GM18870 (cell line): ENCODE results near the gene RBFOX1.

Experiments used
- ATAC-seq: cut with Tn5 transposase; IDR thresholded peaks from one replicate; pipeline ENCODE4 v1.9.1; 2021; ENCODE audit warnings: moderate library complexity; ENCODE audit not compliant: unreplicated experiment

Gene RBFOX1

DNA sequence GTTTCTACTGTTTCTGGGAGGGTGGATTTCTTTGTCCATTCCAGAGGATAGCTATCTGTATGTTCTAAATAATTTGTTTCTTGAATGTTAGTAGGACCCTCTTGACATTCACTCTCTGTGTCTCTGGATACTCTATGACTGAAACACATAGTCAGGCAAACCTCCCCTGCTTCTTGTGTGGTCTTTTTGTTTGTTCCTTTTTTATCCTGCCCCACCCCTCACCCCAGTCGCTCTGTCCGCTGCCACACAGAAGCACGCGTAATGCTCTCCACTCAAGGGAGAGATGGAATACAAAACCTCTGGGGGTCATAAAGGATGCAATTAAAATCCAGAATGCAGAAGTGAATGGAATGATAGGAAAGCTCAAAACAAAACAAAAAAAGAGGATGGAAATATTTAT is 253.1 kb downstream of the RBFOX1 start:
- ATAC-seq, result no peak

DNA sequence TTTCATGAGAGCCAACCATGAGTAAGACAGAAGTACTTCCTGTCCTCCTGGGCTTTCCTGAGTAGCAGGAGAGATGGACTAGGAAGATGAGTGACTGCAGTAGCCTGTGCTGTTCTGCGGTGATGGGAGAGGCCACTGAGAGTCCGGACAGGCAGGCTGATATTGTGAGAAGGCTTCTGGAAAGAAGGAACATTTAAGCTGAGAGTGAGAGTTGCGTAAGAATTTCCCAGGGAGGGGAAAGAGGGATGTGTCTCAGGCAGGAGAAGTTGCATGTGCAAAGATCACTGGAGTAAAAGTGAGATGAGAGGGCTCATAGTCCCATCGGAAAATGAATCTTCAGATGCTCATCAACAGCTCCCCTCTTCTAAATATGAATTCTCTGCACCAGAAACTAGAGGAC is 258.3 kb downstream of the RBFOX1 start:
- ATAC-seq, result no peak

GRCh38 chr16:7596308-7596707 is 263.7 kb downstream of the RBFOX1 start:
- no peak for ATAC-seq

GRCh38 chr16:7597677-7598076 is 265.0 kb downstream of the RBFOX1 start:
- no peak for ATAC-seq

DNA sequence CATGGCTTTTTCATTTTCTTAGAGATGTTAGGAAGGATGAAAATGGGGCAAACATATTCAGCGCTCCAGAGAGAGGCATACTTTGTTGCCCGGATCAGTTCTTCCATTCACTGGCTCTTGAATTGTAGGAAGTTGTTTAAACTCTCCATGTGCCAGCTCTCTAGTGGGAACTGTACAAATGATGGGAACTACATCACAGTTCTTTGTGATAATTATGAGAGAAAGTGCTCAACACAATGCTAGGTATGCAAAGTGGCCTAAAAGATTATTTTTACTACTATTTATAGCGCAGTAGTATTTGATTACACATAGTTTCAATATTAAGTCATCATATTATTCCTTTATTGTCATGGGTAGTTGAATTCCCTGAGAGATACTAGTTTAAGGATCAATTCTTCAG is 268.5 kb downstream of the RBFOX1 start:
- no peak for ATAC-seq

- ATAC-seq, result no peak
Measured at GRCh38 chr16:7602291-7602950, 269.8 kb downstream of the RBFOX1 start.

- ATAC-seq, result no peak
Measured at GRCh38 chr16:7605812-7606211, 273.2 kb downstream of the RBFOX1 start.

DNA sequence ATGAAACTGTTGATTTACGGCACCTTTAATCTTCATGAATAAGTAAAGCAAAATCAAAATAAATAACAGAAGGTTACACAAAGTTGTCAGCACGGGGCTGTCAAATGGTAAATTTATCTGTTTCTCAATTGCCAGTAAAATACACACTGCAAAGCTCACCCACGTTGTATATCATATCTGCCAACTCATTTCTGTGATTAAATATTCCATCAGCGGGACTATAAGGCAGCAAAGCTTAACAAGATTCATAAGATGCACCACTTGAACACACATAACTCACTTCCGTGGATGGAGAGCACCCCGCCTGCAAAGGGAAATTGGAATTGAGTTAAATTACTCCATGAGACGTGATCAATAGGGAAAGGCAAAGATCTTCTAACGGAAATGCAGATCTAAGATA is 280.0 kb downstream of the RBFOX1 start:
- ATAC-seq, result no peak

GRCh38 chr16:7613518-7613917 is 280.9 kb downstream of the RBFOX1 start:
- no peak for ATAC-seq

DNA sequence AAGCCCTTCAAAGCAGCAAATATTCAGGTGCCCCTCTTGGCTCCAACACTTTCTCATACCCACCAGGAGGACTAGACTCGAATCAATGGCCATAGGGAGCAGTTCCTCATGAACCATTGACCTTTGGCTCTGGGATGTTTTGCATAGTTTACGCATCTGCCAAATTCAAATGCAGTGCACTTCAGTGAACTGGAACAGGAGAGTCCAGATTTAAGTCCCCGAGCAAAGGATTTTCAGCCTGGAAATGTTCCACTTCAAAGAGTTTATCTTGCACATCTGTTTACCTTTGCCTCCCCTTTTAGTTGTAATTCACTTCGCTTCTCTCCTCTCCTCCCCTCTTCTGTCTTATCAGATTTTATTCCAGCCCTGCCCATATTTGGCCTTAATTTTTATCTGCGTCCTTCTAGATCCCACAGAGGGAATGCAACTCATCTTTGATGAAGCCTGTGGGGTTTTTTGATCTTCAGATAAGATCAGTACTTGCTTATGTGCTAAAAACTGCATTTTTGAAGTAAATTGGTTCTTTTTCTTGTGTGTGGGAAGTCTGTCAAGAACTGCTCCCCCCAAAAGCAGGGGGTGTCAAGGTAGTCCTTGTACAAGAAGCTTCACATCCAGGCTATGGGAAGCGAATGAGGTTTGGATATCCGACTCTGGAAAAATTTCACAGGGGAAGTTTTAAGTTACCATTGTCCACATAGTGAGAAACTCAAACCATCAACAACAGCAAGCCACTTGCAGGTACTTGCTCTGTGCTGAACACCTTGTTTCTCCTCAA is 281.6 kb downstream of the RBFOX1 start:
- ATAC-seq, result no peak

DNA sequence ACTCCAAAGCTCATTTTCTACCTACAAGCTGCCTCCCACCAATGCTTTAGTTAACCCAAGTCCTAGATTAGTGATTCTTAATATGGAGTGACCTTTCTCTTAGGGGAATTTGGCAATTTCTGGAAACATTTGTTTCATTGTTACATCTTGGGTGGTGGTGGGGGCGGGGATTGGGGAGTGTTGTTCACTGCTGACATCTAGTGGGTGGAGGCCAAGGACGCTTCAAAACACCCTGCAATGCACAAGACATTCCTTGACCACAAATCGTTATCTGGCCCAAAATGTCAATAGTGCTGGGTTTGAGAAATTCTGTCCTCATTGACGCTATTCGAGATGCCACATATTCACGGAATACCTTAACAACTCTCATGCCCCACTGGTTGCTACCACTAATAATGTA is 282.9 kb downstream of the RBFOX1 start:
- ATAC-seq, result no peak

DNA sequence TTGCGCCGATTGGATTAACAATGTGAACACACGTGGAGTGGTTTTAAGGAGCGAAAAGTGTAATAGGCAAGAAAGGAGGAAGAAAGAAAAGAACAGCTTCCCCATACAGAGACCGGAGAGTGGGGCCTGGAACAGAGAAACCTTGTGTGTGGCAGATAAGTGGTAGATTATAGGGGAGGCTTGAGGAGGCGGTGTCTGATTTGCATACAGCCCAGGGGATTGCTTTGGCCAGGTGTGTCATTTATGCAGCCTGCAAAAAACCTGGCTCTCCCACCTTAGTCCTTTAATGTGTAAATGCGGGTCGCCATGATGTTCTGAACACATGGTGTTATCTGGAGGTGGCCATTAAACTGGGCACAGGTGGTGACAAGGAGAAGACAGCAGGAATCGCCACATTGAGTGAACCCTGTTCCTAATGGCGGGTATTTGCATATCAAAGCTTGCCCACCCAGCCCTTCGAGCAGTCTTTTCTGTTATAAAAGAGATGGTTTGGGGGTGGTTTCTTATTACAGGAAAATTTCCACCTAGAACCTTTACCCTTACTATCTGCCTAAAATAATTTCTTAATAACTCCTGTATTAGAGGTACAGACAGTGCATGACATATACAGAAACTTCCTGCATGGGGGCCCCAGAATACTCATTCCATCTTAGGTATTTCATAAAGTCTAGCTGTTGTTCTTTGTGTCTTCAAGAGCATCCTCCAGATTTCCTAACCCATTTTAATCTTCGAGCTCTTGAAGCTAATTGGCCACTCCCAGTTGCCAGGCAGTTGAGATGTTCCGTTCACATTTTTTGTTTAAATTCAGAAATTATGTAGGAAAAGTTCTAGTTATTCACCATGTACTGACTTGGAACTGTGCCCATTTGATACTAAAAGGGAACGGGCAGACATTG is 292.5 kb downstream of the RBFOX1 start:
- ATAC-seq, result no peak

DNA sequence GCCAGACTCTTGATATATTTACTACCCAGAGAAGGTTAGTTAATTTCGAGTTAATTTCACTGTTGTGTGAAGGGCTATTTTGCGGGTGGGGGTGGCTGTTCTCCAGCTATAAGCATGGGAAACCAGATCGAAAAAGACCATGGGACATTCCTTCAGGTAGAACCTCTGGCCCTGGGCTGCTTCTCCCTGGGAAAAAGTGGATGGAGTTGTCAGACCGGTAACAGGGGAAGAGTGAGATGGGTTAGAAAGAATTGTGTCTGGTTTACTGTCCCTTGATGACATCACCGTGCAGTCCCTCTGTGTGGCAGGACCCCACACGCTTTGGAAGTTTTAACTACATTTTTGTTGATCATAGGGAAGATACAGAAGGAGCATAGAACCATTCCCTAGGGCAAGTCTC is 296.3 kb downstream of the RBFOX1 start:
- no peak for ATAC-seq

DNA sequence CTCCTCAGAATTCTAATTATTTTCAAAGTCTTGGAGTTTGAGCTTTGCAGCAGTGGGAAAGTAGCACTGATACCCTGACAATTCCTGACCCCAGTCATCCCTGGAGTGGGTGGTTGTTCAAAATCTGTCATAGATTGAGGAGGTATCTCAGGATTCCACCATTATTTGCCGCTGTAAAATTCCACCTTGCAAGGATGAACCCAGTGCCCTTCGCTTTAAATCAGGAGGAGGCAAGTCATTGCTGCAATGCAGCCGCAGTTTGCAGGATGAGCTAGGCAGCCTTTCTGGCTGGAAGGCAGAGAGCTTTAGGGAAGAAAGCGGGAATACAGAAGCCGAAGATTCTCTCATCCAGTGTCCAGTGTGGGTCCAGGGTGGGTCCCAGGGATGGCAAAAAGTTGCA is 296.9 kb downstream of the RBFOX1 start:
- ATAC-seq, result no peak

DNA sequence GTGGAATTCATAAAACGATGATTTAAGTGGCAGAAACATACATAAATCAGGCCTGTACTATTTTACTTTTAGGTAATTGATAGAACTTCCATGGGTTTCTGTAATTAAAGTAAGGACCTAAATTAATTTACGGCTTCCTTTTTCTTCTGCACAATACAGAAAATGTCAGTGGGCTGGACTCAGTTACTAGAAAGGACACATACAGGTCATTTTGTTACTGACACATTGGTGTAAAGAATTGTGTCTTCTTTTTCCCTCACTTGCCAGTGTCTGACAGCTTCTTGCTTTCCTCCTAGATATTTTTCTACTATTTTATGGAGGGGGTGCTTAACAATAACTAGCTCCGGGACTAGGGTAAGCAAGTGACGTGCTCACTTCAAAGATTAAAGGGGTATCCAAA is 304.8 kb downstream of the RBFOX1 start:
- no peak for ATAC-seq

DNA sequence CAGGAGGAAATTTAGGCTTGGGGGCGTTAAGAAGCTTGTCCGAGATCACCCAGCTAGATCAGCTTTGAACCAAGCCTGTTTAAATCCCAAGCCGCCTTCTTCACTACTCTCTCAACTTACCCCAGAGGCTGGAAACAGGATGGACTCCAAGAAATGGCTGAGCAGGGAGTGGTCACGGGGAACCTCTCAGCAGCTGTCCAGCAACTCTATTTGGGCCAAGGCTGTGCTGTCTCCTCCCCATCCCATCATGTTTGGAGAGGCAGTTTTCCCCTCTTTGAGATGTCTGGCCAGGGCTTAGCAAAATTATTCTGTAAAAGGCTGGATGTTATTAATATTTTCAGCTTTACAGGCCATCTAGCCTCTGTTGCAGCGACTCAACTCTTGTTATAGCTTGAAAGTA is 305.7 kb downstream of the RBFOX1 start:
- no peak for ATAC-seq

GRCh38 chr16:7640334-7640733 is 307.7 kb downstream of the RBFOX1 start:
- no peak for ATAC-seq

- ATAC-seq, result no peak
Measured at GRCh38 chr16:7644176-7644575, 311.5 kb downstream of the RBFOX1 start.

GRCh38 chr16:7644811-7645210 is 312.2 kb downstream of the RBFOX1 start:
- ATAC-seq, result no peak

- ATAC-seq, result no peak
Measured at GRCh38 chr16:7646821-7647500, 314.3 kb downstream of the RBFOX1 start.

GRCh38 chr16:7650431-7650830 is 317.8 kb downstream of the RBFOX1 start:
- ATAC-seq, result no peak
